ENCODE measurements around the gene NIT1.

The NIT1 gene, protein sequence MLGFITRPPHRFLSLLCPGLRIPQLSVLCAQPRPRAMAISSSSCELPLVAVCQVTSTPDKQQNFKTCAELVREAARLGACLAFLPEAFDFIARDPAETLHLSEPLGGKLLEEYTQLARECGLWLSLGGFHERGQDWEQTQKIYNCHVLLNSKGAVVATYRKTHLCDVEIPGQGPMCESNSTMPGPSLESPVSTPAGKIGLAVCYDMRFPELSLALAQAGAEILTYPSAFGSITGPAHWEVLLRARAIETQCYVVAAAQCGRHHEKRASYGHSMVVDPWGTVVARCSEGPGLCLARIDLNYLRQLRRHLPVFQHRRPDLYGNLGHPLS

DNA sequence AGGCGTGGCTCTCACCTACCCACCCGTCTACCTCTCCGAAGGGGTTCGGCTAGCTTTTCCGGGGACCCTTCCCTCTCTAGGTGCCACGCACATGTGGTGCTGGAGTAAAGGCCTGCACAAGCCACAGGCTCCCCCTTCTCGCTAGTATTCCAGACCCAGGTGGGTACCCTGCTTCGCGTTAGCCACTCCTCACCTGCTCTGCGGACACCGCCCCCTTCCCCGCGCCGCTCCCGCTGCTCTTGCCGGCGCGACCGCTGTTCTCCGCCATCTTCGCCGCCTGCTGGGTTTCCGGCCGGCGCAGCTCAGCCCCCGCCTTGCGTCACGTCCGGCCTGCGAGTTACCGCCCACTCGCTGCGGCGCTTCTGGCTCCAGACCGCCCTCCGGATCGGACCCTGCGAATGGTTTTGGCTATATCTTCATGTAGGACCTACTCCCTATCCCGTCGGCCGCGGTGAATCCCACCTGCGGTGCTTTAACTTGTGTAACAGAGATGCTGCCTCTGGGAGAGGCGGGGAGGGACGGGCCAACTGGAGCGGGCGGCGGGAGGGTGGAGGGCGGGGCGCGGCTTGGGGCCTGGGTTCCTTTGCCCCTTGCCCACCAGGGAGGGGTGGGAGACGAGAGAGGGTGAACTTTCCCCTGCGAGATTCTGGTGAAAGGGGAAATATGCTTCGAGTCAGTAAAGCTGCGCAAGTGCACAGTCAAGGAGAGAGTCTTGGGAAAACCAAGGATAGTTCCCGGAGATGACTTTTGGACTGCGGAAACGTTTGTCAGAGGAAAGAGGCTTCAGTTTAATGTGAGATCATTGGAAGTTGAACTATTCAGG, at the start of gene NIT1, which contains the start of gene PFDN2:
TSS of gene NIT1 (plus strand) at position 347 of the 823 bp plus-strand sequence. CDS start at position 419, 72 bp downstream.
TSS of gene PFDN2 (minus strand) at position 279 of the 823 bp plus-strand sequence. CDS start at position 268, 11 bp downstream.
- peak within 1 kb of the TSS; percentile 100 for H3K4me3 ChIP-seq (replicated peaks; ENCODE audit: low read depth, low read length)
- TF ChIP-seq, protein P1, sequence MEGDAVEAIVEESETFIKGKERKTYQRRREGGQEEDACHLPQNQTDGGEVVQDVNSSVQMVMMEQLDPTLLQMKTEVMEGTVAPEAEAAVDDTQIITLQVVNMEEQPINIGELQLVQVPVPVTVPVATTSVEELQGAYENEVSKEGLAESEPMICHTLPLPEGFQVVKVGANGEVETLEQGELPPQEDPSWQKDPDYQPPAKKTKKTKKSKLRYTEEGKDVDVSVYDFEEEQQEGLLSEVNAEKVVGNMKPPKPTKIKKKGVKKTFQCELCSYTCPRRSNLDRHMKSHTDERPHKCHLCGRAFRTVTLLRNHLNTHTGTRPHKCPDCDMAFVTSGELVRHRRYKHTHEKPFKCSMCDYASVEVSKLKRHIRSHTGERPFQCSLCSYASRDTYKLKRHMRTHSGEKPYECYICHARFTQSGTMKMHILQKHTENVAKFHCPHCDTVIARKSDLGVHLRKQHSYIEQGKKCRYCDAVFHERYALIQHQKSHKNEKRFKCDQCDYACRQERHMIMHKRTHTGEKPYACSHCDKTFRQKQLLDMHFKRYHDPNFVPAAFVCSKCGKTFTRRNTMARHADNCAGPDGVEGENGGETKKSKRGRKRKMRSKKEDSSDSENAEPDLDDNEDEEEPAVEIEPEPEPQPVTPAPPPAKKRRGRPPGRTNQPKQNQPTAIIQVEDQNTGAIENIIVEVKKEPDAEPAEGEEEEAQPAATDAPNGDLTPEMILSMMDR (IDR thresholded peaks at IDR 0.05; ENCODE audit: low read length, missing control alignments): no peak
- DNase-seq (ENCODE audit: low read depth): peak; percentile 88

DNA sequence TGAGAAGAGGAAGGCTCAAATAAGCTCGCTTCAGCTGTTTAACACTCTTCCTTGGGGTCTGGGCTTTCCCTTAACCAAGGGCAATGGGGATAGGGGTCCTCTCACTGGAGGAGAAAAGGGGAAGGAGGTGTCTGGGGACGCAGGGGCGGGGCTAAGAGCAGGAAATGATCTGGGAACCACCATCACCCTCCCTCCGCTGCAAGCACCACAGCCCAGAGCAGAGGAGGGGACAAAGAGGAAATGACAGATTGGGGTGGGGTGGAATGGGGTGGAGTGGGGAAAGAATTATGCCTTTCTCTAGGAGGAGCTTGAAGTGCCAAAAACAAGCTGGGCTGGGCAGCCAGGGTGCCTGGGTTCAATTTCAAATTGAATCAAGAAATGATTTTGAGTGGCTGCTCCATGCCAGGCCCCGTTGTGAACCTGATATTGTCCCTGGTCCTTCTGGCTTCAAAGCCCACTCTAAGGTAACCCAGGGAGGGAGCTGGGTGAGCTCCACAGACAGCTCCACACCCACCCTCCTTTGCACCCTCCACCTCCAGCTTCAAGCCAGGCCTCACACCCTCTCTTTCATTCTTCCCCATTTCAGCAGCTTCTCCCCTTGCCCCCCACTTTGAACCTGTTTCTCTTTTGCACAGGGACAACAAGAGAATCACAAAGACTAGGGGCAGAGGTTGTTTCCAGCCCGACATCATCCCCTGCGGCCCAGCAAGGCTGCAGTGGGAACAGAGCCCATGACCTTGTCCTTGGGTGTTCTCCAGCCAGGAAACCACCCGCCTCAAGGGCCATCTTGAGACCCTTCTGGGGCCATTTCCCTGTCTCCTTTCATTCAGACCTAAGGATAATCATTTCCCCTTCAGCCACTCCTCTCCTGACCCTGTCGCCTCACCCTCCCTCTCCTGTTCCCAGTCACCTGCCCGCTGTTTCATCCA, 49.3 kb upstream of the NIT1 start:
- no peak for DNase-seq (ENCODE audit: low read depth)
- TF ChIP-seq, protein P1 (IDR thresholded peaks at IDR 0.05; ENCODE audit: low read length, missing control alignments): no peak
- no peak overlapping the region for H3K4me3 ChIP-seq (replicated peaks; ENCODE audit: low read depth, low read length)

DNA sequence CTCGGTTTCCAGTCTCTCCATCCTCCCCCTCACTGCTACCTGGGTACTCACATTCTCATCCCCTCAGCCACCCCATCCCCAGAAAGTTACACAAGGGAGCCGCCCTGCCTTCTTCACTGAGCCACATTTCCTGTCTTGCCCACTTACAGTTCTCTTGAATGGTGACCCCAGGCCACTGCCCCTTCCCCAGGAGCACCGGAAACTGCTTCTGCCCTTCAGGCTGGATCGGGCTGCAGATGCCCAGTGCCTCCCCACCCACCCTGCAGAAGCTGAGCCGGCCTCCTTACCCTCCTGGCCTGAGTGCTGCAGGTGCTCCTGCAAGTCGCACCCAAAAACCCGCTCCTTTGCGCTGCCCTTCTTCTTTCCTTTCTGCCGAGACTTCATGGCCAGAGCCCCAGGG, 48.7 kb upstream of the NIT1 start:
- TF ChIP-seq, protein P1 (IDR thresholded peaks at IDR 0.05; ENCODE audit: low read length, missing control alignments): no peak
- DNase-seq (ENCODE audit: low read depth): no peak
- H3K4me3 ChIP-seq (replicated peaks; ENCODE audit: low read depth, low read length): no peak overlapping the region

DNA sequence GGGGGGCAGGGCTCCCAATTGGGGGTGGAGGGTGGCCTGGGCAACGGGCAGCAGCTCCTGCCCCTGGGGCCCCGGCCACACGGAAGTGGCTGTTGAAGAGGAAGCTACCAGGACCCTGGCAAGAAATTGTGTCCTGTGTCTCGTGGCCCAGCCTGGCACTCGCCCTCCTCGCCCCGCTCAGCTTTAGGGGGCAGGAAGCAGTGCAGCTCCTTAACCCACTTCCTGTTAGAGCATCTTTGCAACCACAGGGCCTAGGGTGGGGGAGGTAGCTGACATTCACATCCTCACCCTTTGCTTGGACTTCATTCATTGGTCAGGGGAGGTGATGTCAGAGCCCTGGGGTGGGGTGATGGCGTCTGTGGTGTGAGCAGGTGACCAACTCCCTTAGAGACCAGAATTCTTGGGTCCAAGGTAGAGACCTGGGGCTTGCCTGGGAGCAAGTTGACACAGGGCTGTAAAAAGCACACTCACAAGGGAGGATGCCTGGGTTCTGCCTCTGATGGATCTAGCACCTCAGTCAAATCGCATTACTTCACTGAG, 48.1 kb upstream of the NIT1 start, which contains the start of gene ARHGAP30:
TSS of gene ARHGAP30 (minus strand) at position 161 of the 540 bp plus-strand sequence. CDS start 267 bp downstream, outside the sequence.
- no peak within 1 kb of the TSS for H3K4me3 ChIP-seq (replicated peaks; ENCODE audit: low read depth, low read length)

DNA sequence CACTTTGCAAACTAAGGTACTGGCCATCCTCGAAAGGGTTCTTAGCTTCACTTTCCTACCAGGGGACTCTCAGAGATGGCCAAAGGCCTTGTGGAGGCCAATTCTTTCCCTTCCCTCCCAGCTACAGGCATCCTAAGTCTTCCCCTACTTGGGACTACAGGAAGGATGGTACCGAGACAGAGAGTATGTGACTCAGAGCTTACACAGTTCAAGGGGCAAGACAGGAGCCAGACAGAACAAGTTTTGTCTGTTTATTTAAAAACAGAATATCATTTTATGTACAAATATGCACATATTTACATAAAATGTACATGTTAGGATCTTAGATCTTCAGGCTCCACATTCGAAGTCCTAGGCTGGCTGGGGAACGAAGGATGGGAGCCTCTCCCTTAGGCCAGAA, 47.1 kb upstream of the NIT1 start:
- DNase-seq (ENCODE audit: low read depth): no peak
- TF ChIP-seq, protein P1 (IDR thresholded peaks at IDR 0.05; ENCODE audit: low read length, missing control alignments): no peak
- H3K4me3 ChIP-seq (replicated peaks; ENCODE audit: low read depth, low read length): no peak overlapping the region

More for the DNA sequence above, 48.1 kb upstream of the NIT1 start, which contains the start of gene ARHGAP30:
- TF ChIP-seq, protein P1 (IDR thresholded peaks at IDR 0.05; ENCODE audit: low read length, missing control alignments): no peak
- no peak for DNase-seq (ENCODE audit: low read depth)

DNA sequence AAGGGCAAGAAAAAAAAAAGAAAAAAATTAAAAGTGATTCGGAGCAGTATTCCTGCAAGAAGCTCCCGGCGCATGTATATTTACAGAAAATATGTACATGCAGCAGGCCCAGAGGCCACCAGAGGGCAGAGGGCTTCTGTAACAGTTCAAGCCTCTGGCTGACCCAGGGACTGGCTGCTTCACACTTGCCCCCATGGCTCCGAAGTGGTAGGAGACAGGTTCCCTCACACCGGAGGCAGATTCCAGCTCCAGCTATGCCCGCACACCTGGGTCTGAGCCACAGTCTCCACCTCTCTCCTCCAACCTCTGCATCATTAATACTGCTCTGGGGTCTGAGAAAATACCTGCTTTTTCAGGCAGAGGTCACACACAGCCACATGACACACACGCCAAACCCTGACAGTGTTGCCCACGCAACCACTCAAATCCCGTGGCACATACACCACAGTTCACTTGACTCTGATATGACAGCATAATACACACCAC, 46.0 kb upstream of the NIT1 start:
- H3K4me3 ChIP-seq (replicated peaks; ENCODE audit: low read depth, low read length): no peak overlapping the region
- TF ChIP-seq, protein P1 (IDR thresholded peaks at IDR 0.05; ENCODE audit: low read length, missing control alignments): peak; percentile 61
- DNase-seq (ENCODE audit: low read depth): peak; percentile 60
